ENCODE measurements around the gene ANO7. TPM values are rescaled to one million over a fixed set of nuclear protein-coding genes. Genes with fewer than 3 reads are reported as not detected.

The ANO7 gene
- total and polyA plus RNA-seq, 2 of the 8 experiments (the other 6 are each of a cell fraction or from before 2014, with no cell fraction given) = 3.2 to 6.9 TPM

- TF ChIP-seq CHD7 (IDR thresholded peaks at IDR 0.05; ENCODE audit: insufficient replicate concordance, low read length) (no peak), RBBP5 (IDR thresholded peaks at IDR 0.05; ENCODE audit: borderline replicate concordance, low read depth, low read length) (no peak)
Observed at GRCh38 chr2:241202681-241203080, 14.2 kb downstream of the ANO7 start (continued).
